Measurements from ENCODE around the gene SH3RF2.

GRCh38 chr5:146007989-146008388 lies 71.6 kb downstream of the SH3RF2 start:
- TF ChIP-seq TAF1 (IDR thresholded peaks at IDR 0.05; ENCODE audit: borderline replicate concordance, insufficient read depth, low read length) (no peak), POLR2AphosphoS5 (IDR thresholded peaks at IDR 0.05; ENCODE audit: low read depth, low read length) (no peak), REST (IDR thresholded peaks at IDR 0.05; ENCODE audit: insufficient read depth in 1 of 2, low read depth in 2 of 2, low read length in 2 of 2) (no peak), FOXP2 (optimal IDR thresholded peaks at IDR 0.05; ENCODE audit: borderline replicate concordance, extremely low read depth, extremely low read length, insufficient read depth) (no peak), SIN3A (IDR thresholded peaks at IDR 0.05; ENCODE audit: borderline replicate concordance, insufficient read depth, low read length) (no peak)
